Right hindlimb (tissue), 1 donor: ENCODE data around the gene SLC38A2.

Experiments used
- DNase-seq: peaks from one replicate; pipeline ENCODE4 v3.0.0-alpha.2; 2018

The SLC38A2 gene

GRCh38 chr12:46373301-46374296 is 1.0 kb upstream of the SLC38A2 start:
- peak; percentile 77 for DNase-seq

DNA sequence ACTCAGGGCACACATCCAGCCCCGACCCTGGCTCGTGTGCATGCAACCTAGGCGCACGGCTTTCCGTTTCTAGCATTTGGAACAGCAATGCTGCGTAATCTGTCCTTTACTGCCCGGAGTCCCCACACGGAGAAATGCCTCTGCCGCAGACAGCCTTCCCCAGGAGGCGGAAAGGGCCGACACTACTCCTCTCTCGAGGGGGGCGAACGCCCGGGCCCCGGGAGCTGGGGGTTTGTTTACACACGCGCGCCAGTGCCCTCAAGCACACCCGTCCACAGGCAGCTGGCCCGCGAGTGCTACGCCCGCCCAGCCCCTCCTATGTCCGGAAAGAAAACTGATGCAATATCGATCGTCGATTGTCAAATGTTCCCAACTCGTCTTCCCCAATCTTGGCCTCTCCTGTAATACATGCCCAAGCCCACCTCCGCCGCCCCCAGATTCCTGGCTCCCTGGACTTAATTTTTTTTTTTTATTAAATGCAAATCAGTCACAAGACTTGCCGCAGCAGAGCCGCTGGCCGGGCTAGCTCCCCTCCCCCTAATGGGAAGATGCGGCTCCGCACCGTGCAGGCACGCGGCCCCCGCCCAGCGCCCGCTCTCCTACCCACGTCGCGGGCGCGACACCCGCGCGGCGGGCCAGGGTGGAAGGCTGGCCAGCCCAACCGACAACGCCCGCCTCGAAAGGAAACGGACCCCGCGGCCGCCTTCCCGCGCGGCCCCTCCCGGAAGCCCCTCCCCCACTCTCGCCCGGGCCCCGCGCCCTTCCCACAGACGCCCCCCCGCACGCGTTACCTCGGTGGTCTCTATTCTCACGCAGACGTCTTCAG is 642 bp downstream of the SLC38A2 start:
- DNase-seq: peak; percentile 75

DNA sequence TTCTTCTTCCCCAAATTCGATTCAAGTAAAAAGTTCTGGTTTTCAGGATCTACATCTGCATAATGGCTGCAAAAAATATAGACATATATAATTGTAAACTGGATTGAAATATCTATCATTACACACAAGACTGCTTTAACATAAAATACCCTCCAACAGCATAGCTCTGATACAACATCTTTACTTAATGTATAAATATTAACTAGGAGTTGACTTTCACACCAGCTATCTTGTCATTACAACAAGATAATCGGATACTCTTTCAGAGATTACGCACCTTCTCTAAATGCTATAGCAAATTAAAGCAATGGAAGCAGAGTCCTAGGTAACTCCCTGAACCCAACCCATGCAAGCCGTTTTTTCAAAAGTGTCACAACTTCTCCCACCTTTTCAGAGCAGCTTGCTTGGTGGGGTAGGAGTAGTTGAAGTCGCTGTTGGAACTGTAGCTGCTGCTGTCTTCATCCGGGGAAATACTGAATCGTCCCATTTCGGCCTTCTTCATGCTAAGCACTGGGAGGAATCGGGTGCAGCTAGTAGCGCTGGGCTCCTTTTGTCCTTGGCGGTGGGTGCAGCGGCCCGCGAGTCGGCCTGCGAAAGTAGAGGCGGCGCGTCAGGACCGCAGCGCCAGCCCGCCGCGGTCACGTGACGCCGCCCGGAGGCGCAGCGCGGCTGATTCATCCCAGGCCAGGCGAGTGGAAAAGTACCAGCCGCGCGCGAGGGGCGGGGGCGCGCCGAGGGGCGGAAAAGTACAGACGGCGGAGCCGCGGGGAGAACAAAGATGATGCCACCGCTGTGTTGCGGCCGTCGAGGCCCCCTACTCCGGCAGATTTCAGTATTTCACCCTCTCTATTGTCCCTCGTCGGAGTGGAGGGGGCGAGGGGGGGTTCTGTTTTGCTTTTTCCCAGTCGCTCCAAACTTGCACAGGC is 1.5 kb downstream of the SLC38A2 start:
- peak; percentile 93 for DNase-seq

GRCh38 chr12:46370380-46370734 is 2.2 kb downstream of the SLC38A2 start:
- no peak for DNase-seq

- no peak for DNase-seq
Measured at GRCh38 chr12:46369474-46370379, 2.8 kb downstream of the SLC38A2 start.

- no peak for DNase-seq
Measured at GRCh38 chr12:46369095-46369473, 3.5 kb downstream of the SLC38A2 start.

DNA sequence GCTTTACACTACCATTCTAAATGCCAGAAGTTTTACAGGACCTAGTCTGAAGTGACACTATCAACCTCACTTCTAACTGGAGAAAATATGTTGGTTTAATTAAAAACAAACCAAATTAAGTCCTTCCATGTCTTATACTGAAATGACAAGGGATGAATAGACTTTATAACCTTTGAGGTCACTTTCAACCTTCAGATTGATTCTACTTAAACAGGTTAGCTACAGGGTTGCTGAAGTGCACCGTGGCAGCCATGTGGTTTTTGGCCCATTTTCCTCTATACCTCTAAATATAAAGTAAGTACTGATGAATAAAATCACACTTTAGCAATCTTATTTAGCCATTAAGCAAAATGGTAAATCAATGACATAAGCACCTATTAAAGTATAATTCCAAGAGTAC is 3.9 kb downstream of the SLC38A2 start:
- DNase-seq: no peak

DNA sequence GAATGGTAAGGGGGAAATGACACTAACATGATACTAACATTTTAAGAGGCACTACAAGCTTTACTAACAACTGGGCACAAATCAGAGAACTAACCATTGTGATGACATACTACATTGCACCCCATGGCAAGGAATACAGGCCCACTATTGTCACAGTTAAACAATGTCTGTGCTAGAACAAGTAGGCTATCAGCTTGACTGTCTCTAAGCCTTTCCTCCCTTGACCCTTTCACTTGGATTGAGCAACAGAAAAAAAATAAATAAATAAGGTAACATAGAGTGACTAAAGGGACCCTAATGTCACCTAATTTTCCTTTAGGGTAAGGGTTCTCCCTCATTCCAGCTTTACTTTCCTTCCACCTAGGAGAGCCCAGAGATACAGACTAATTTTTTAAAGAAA is 4.4 kb downstream of the SLC38A2 start:
- no peak for DNase-seq

DNA sequence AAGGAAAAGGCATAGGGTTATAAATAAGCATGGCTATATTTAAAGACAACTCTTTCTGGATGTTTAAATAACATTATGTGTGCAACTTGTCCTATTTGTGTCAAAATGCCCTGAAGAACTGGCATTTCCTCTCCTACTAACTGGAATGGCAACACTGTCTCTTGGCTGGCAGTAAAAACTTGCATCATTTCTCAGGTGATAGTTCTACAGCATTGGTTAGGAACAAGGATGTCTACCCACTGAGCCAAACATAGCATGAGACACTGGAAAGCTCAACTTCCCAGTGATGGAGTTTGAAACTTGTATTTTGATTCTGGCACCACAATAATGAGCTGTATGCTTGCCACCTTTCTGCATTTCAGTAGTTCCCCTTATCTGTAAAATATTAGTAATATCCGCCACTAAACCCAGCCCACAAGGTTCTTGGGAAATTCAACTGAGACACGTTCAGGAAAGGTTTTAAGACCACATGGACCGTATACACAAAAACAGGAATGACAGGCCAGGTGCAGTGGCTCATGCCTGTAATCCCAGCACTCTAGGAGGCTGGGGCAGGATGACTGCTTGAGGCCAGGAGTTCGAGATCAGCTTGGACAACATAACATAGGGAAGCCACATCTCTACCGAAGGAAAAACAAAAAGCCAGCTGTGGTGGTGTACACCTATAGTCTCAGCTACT is 5.1 kb downstream of the SLC38A2 start:
- no peak for DNase-seq

GRCh38 chr12:46366771-46367170 is 5.8 kb downstream of the SLC38A2 start:
- DNase-seq: no peak

DNA sequence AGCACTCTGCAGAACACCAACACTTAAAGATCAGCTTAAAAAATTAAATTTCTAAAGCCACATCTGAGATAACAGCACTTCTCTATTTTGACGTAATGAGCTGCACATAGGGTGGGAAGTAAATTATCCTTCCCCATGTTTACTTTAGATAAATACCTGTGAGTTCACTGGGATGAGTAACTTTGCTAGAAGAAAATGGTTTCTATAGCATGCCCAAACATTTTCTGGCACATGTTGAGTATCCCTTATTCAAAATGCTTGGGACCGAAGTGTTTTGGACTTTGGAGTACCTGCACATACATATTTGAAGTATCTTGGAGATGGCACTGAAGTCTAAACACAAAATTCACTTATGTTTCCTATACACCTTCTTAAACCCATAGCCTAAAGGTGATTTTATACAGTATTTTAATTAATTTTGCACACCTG is 6.6 kb downstream of the SLC38A2 start:
- no peak for DNase-seq

GRCh38 chr12:46364777-46365580 is 7.6 kb downstream of the SLC38A2 start:
- no peak for DNase-seq

GRCh38 chr12:46364300-46364696 is 8.3 kb downstream of the SLC38A2 start:
- no peak for DNase-seq

- DNase-seq: no peak
Measured at GRCh38 chr12:46363582-46364299, 8.8 kb downstream of the SLC38A2 start.

GRCh38 chr12:46362895-46363581 is 9.5 kb downstream of the SLC38A2 start:
- DNase-seq: no peak

GRCh38 chr12:46361667-46362034 is 10.9 kb downstream of the SLC38A2 start:
- DNase-seq: no peak

GRCh38 chr12:46360908-46361666 is 11.5 kb downstream of the SLC38A2 start:
- no peak for DNase-seq

- DNase-seq: no peak
Measured at GRCh38 chr12:46360370-46360769, 12.2 kb downstream of the SLC38A2 start.
